ENCODE measurements around the gene ULBP3.

GRCh38 chr6:150099953-150100352, 31.0 kb upstream of the ULBP3 start:
- TF ChIP-seq, protein P1, sequence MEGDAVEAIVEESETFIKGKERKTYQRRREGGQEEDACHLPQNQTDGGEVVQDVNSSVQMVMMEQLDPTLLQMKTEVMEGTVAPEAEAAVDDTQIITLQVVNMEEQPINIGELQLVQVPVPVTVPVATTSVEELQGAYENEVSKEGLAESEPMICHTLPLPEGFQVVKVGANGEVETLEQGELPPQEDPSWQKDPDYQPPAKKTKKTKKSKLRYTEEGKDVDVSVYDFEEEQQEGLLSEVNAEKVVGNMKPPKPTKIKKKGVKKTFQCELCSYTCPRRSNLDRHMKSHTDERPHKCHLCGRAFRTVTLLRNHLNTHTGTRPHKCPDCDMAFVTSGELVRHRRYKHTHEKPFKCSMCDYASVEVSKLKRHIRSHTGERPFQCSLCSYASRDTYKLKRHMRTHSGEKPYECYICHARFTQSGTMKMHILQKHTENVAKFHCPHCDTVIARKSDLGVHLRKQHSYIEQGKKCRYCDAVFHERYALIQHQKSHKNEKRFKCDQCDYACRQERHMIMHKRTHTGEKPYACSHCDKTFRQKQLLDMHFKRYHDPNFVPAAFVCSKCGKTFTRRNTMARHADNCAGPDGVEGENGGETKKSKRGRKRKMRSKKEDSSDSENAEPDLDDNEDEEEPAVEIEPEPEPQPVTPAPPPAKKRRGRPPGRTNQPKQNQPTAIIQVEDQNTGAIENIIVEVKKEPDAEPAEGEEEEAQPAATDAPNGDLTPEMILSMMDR (IDR thresholded peaks at IDR 0.05), result no peak
- no peak for TF ChIP-seq EZH2 (IDR thresholded peaks at IDR 0.05)
- no peak for TF ChIP-seq EZH2phosphoT487 (IDR thresholded peaks at IDR 0.05)
